GM12892 (cell line): Measurements from ENCODE around the gene CFAP47.

ENCODE experiments used
- POLR2A ChIP-seq: IDR thresholded peaks from 2 replicates; pipeline ENCODE4 v1.6.1; 2011; ENCODE audit warnings: low read depth, low read length, control low read depth
- POLR2AphosphoS5 ChIP-seq: IDR thresholded peaks from 2 replicates; pipeline ENCODE4 v1.6.1; 2011; ENCODE audit warnings: low read depth, low read length, control low read depth
- TAF1 ChIP-seq: IDR thresholded peaks from 2 replicates; pipeline ENCODE4 v1.6.1; 2011; ENCODE audit warnings: low read depth, mild to moderate bottlenecking, control low read depth, low read length, borderline replicate concordance

- no peak for TF ChIP-seq POLR2A
- TF ChIP-seq TAF1 = no peak
- TF ChIP-seq POLR2AphosphoS5 = no peak
Observed at GRCh38 chrX:36214924-36215323, 295.4 kb downstream of the CFAP47 start.
